RWPE2 (cell line): ENCODE measurements around the gene BRD1.
"Not testable (repeated sequence)": the region's sequence is repeated elsewhere in the genome, so short reads cannot be mapped to it uniquely, and the experiment has no call there.

Experiments
- ATAC-seq: fragments of 200-7000 bp; cut with Tn5 transposase; 3 replicates; pipeline ENCODE4 v1.9.1; 2021; ENCODE audit warnings: low read depth
- DNase-seq: peaks from one replicate; pipeline ENCODE4 v3.0.0-alpha.2; 2020; ENCODE audit warnings: low spot score
- H3K27ac ChIP-seq: fragments of 450-650 bp; 2 replicates; pipeline ENCODE4 v1.5.1; 2017; ENCODE audit warnings: mild to moderate bottlenecking; ENCODE audit not compliant: poor library complexity, severe bottlenecking
- H3K27me3 ChIP-seq: fragments of 250-450 bp; sonication (Bioruptor Pico); 2 replicates; pipeline ENCODE4 v1.5.1; 2021; ENCODE audit warnings: mild to moderate bottlenecking, moderate library complexity; ENCODE audit not compliant: insufficient read depth, poor library complexity, severe bottlenecking
- H3K36me3 ChIP-seq: fragments of 250-450 bp; sonication (Bioruptor Pico); 2 replicates; pipeline ENCODE4 v1.5.1; 2020; ENCODE audit warnings: low read depth, mild to moderate bottlenecking, moderate library complexity
- H3K4me1 ChIP-seq: fragments of 250-450 bp; sonication (Bioruptor Pico); 2 replicates; pipeline ENCODE4 v1.5.1; 2021; ENCODE audit warnings: mild to moderate bottlenecking, moderate library complexity; ENCODE audit not compliant: insufficient read depth, poor library complexity, severe bottlenecking
- H3K4me3 ChIP-seq: fragments of 250-450 bp; sonication (Bioruptor Pico); 2 replicates; pipeline ENCODE4 v1.5.1; 2021; ENCODE audit warnings: mild to moderate bottlenecking, moderate library complexity; ENCODE audit not compliant: severe bottlenecking
- H3K9me3 ChIP-seq: fragments of 250-450 bp; sonication (Bioruptor Pico); 2 replicates; pipeline ENCODE4 v1.5.1; 2021; ENCODE audit warnings: mild to moderate bottlenecking, moderate library complexity; ENCODE audit not compliant: severe bottlenecking
- CTCF ChIP-seq: fragments of 450-650 bp; IDR thresholded peaks from one replicate; pipeline ENCODE4 v1.5.1; 2017; ENCODE audit warnings: mild to moderate bottlenecking, moderate library complexity; ENCODE audit not compliant: poor library complexity, severe bottlenecking

Gene BRD1

GRCh38 chr22:49765951-49766350 is 61.7 kb downstream of the BRD1 start:
- Histone ChIP-seq H3K27ac (no peak overlapping the region), H3K36me3 (no peaks in the 10 kb centered on the region), H3K27me3 (no peaks in the 10 kb centered on the region), H3K4me3 (no peak overlapping the region), H3K9me3 (peaks cover 3% of the 10 kb centered on the region), H3K4me1 (no peaks in the 10 kb centered on the region)
- no peak for ATAC-seq
- TF ChIP-seq CTCF, result no peak
- peak; percentile 48 for DNase-seq

GRCh38 chr22:49765091-49765771 is 62.4 kb downstream of the BRD1 start:
- Histone ChIP-seq H3K4me1 (no peaks in the 10 kb centered on the region), H3K27me3 (no peaks in the 10 kb centered on the region), H3K4me3 (no peak overlapping the region), H3K27ac (no peak overlapping the region), H3K36me3 (no peaks in the 10 kb centered on the region), H3K9me3 (peaks cover 3% of the 10 kb centered on the region)
- no peak for ATAC-seq
- DNase-seq, result peak; percentile 40
- no peak for TF ChIP-seq CTCF

GRCh38 chr22:49764127-49764581 is 63.5 kb downstream of the BRD1 start:
- peak; percentile 58 for DNase-seq
- Histone ChIP-seq H3K27ac (no peak overlapping the region), H3K4me3 (no peak overlapping the region), H3K27me3 (no peaks in the 10 kb centered on the region), H3K4me1 (no peaks in the 10 kb centered on the region), H3K36me3 (no peaks in the 10 kb centered on the region), H3K9me3 (peaks cover 3% of the 10 kb centered on the region)
- ATAC-seq, result no peak
- no peak for TF ChIP-seq CTCF

GRCh38 chr22:49763696-49764095 is 64.0 kb downstream of the BRD1 start:
- Histone ChIP-seq H3K4me1 (no peaks in the 10 kb centered on the region), H3K27me3 (no peaks in the 10 kb centered on the region), H3K36me3 (no peaks in the 10 kb centered on the region), H3K27ac (no peak overlapping the region), H3K9me3 (peaks cover 3% of the 10 kb centered on the region), H3K4me3 (no peak overlapping the region)
- ATAC-seq (no peak), DNase-seq (no peak)
- TF ChIP-seq CTCF, result no peak

- no peak for TF ChIP-seq CTCF
- H3K4me3 ChIP-seq, result no peak overlapping the region
- DNase-seq (no peak), ATAC-seq (no peak)
- no peaks in the 10 kb centered on the region for H3K27me3 ChIP-seq
- no peaks in the 10 kb centered on the region for H3K36me3 ChIP-seq
- H3K4me1 ChIP-seq, result no peaks in the 10 kb centered on the region
- H3K27ac ChIP-seq, result no peak overlapping the region
- H3K9me3 ChIP-seq, result peaks cover 3% of the 10 kb centered on the region
These were observed 64.5 kb downstream of the BRD1 start for GRCh38 chr22:49763138-49763537.

- not testable (repeated sequence) for H3K27ac ChIP-seq, DNase-seq, H3K27me3 ChIP-seq, ATAC-seq, H3K4me3 ChIP-seq, H3K36me3 ChIP-seq, H3K9me3 ChIP-seq, H3K4me1 ChIP-seq
These were observed 65.1 kb downstream of the BRD1 start for GRCh38 chr22:49762571-49762970.
